H9 (cell line): Measurements from ENCODE around the gene TLR8. TPM values are rescaled to one million over a fixed set of nuclear protein-coding genes. Genes with fewer than 3 reads are reported as not detected.

Experiments used
- DNase-seq: peaks from one replicate; pipeline ENCODE4 v3.0.0-alpha.2; 2017
- H2AFZ ChIP-seq: one replicate; pipeline ENCODE4 v1.6.1; 2013; ENCODE audit warnings: mild to moderate bottlenecking, low read length, control low read depth, moderate library complexity
- H2AK5ac ChIP-seq: 2 replicates; pipeline ENCODE4 v1.6.1; 2013; ENCODE audit warnings: low read length, control low read depth, mixed read lengths; ENCODE audit not compliant: insufficient read length
- H2BK120ac ChIP-seq: one replicate; pipeline ENCODE4 v1.6.1; 2013; ENCODE audit warnings: low read depth, mild to moderate bottlenecking, low read length, control low read depth, inconsistent platforms; ENCODE audit not compliant: poor library complexity, severe bottlenecking
- H2BK12ac ChIP-seq: 2 replicates; pipeline ENCODE4 v1.6.1; 2013; ENCODE audit warnings: low read length, control low read depth, mixed read lengths, low read depth; ENCODE audit not compliant: insufficient read length
- H2BK15ac ChIP-seq: 2 replicates; pipeline ENCODE4 v1.6.1; 2013; ENCODE audit warnings: low read depth, low read length, control low read depth
- H2BK20ac ChIP-seq: one replicate; pipeline ENCODE4 v1.6.1; 2013; ENCODE audit warnings: low read depth, mild to moderate bottlenecking, low read length, control low read depth, inconsistent platforms; ENCODE audit not compliant: poor library complexity, severe bottlenecking
- H2BK5ac ChIP-seq: 2 replicates; pipeline ENCODE4 v1.6.1; 2013; ENCODE audit warnings: low read length, control low read depth, mixed read lengths; ENCODE audit not compliant: insufficient read length
- H3K14ac ChIP-seq: 2 replicates; pipeline ENCODE4 v1.6.1; 2013; ENCODE audit warnings: low read length, control low read depth; ENCODE audit not compliant: insufficient read depth
- H3K18ac ChIP-seq: 2 replicates; pipeline ENCODE4 v1.6.1; 2013; ENCODE audit warnings: low read depth, mild to moderate bottlenecking, mixed read lengths, low read length, control low read depth; ENCODE audit not compliant: insufficient read length
- H3K23ac ChIP-seq: 2 replicates; pipeline ENCODE4 v1.6.1; 2013; ENCODE audit warnings: low read length, control low read depth, mixed read lengths, low read depth; ENCODE audit not compliant: insufficient read length
- H3K23me2 ChIP-seq: 2 replicates; pipeline ENCODE4 v1.6.1; 2013; ENCODE audit warnings: low read depth, mild to moderate bottlenecking, mixed read lengths, low read length, control low read depth; ENCODE audit not compliant: insufficient read length, poor library complexity, severe bottlenecking
- H3K27ac ChIP-seq: 2 replicates; pipeline ENCODE4 v1.5.1; 2013; ENCODE audit warnings: low read length, control low read depth, mixed read lengths, low read depth; ENCODE audit not compliant: insufficient read length
- H3K27me3 ChIP-seq: 2 replicates; pipeline ENCODE4 v1.6.1; 2013; ENCODE audit warnings: low read length, control low read depth, inconsistent platforms; ENCODE audit not compliant: insufficient read depth
- H3K4ac ChIP-seq: 2 replicates; pipeline ENCODE4 v1.6.1; 2013; ENCODE audit warnings: low read depth, mild to moderate bottlenecking, control low read depth, inconsistent platforms, low read length, moderate library complexity
- H3K4me1 ChIP-seq: 2 replicates; pipeline ENCODE4 v1.6.1; 2013; ENCODE audit warnings: low read length, control low read depth, inconsistent platforms; ENCODE audit not compliant: insufficient read depth
- H3K4me2 ChIP-seq: 2 replicates; pipeline ENCODE4 v1.6.1; 2013; ENCODE audit warnings: low read length, control low read depth, mixed read lengths; ENCODE audit not compliant: insufficient read length, insufficient read depth
- H3K56ac ChIP-seq: 2 replicates; pipeline ENCODE4 v1.6.1; 2013; ENCODE audit warnings: low read depth, mild to moderate bottlenecking, mixed read lengths, low read length, control low read depth; ENCODE audit not compliant: insufficient read length
- H3K79me1 ChIP-seq: 2 replicates; pipeline ENCODE4 v1.6.1; 2013; ENCODE audit warnings: low read depth, mild to moderate bottlenecking, moderate library complexity, low read length, control low read depth, inconsistent platforms; ENCODE audit not compliant: insufficient read depth, poor library complexity, severe bottlenecking
- H3K79me2 ChIP-seq: 2 replicates; pipeline ENCODE4 v1.6.1; 2013; ENCODE audit warnings: low read length, control low read depth, inconsistent platforms; ENCODE audit not compliant: insufficient read depth
- H3K9ac ChIP-seq: 2 replicates; pipeline ENCODE4 v1.6.1; 2013; ENCODE audit warnings: low read length, control low read depth, mixed read lengths; ENCODE audit not compliant: insufficient read length; ENCODE audit errors: extremely low read depth
- H3K9me3 ChIP-seq: one replicate; pipeline ENCODE4 v1.6.1; 2013; ENCODE audit warnings: low read depth, low read length, inconsistent platforms; ENCODE audit not compliant: control insufficient read depth
- H3T11ph ChIP-seq: one replicate; pipeline ENCODE4 v1.6.1; 2013; ENCODE audit warnings: mild to moderate bottlenecking, low read length, control low read depth, inconsistent platforms
- H4K20me1 ChIP-seq: one replicate; pipeline ENCODE4 v1.6.1; 2013; ENCODE audit not compliant: control insufficient read depth, insufficient read length, insufficient read depth
- H4K5ac ChIP-seq: 2 replicates; pipeline ENCODE4 v1.6.1; 2013; ENCODE audit warnings: low read depth, mild to moderate bottlenecking, mixed read lengths, low read length, control low read depth; ENCODE audit not compliant: insufficient read length
- H4K8ac ChIP-seq: replicated peaks from 2 replicates; pipeline ENCODE4 v1.6.1; 2013; ENCODE audit warnings: low read length, control low read depth, mixed read lengths, low read depth; ENCODE audit not compliant: insufficient read length
- H4K91ac ChIP-seq: 2 replicates; pipeline ENCODE4 v1.6.1; 2013; ENCODE audit warnings: low read depth, mild to moderate bottlenecking, moderate library complexity, mixed read lengths, low read length, control low read depth; ENCODE audit not compliant: insufficient read length
- H3K27ac Mint-ChIP-seq, 3 experiments: 2 replicates in 2 of 3; 3 replicates in 1 of 3; pipeline ENCODE4 v1.8.0; 2020 to 2021; ENCODE audit warnings: mixed read lengths in 3 of 3, mild to moderate bottlenecking in 1 of 3, moderate library complexity in 1 of 3
- H3K27me3 Mint-ChIP-seq: 2 replicates; pipeline ENCODE4 v1.8.0; 2021; ENCODE audit warnings: low read depth, mild to moderate bottlenecking, moderate library complexity, mixed read lengths
- H3K36me3 Mint-ChIP-seq, 3 experiments: 2 replicates in 2 of 3; 3 replicates in 1 of 3; pipeline ENCODE4 v1.8.0; 2020 to 2021; ENCODE audit warnings: low read depth in 3 of 3, mixed read lengths in 3 of 3; ENCODE audit not compliant: insufficient read depth in 1 of 3
- H3K4me1 Mint-ChIP-seq, 2 experiments: 2 replicates each; pipeline ENCODE4 v1.8.0; 2020; ENCODE audit warnings: mixed read lengths in 2 of 2
- H3K4me3 Mint-ChIP-seq, 2 experiments: 2 replicates in 1 of 2; 3 replicates in 1 of 2; pipeline ENCODE4 v1.8.0; 2020 to 2021; ENCODE audit warnings: mild to moderate bottlenecking in 2 of 2, mixed read lengths in 2 of 2, moderate library complexity in 1 of 2
- H3K9me3 Mint-ChIP-seq, 2 experiments: 2 replicates in 1 of 2; 3 replicates in 1 of 2; pipeline ENCODE4 v1.8.0; 2020; ENCODE audit warnings: mild to moderate bottlenecking in 2 of 2, mixed read lengths in 2 of 2, moderate library complexity in 1 of 2
- CTCF ChIP-seq: fragments of 200-600 bp; sonication (generic); conservative IDR thresholded peaks from 3 replicates; pipeline ENCODE4 v1.8.0; 2021; ENCODE audit warnings: antibody characterized with exemption, mild to moderate bottlenecking
- WGBS: extraction: QIAGEN DNeasy Blood & Tissue Kit; methylation state at CpG from one replicate; pipeline ENCODE4 v1.1.7; 2013; ENCODE audit warnings: missing lambda C conversion rate, low lambda C conversion rate, mixed read lengths; ENCODE audit not compliant: insufficient read length; ENCODE audit errors: extremely low coverage; 5-methylcytosine and 5-hydroxymethylcytosine counted together
- total RNA-seq: library from RNA; stranded (reverse); gene quantifications from 2 replicates; pipeline ENCODE4 v1.2.1, GENCODE V29; 2021

TLR8 gene
- total RNA-seq, 1 experiment from 2014 or later: not detected

GRCh38 chrX:12932244-12932643, 25.8 kb downstream of the TLR8 start:
- H3K9me3 ChIP-seq: peaks cover 13% of the 10 kb centered on the region
- no peak overlapping the region for H2AFZ ChIP-seq
- H2BK15ac ChIP-seq: no peak overlapping the region
- H2BK20ac ChIP-seq: no peak overlapping the region
- H2BK120ac ChIP-seq: no peak overlapping the region
- no peak overlapping the region for H3K27ac ChIP-seq
- no peaks in the 10 kb centered on the region for H3K27me3 ChIP-seq
- no peaks in the 10 kb centered on the region for H4K20me1 ChIP-seq
- no peaks in the 10 kb centered on the region for H3K79me2 ChIP-seq
- no peak overlapping the region for H4K91ac ChIP-seq
- no peak overlapping the region for H2BK5ac ChIP-seq
- no peaks in the 10 kb centered on the region for H3K23me2 ChIP-seq
- Mint-ChIP-seq H3K4me3 (no peak overlapping the region), H3K27ac (no peak overlapping the region), H3K36me3 (peaks cover 8 to 20% (median 18%) of the 10 kb centered on the region in 3 experiments), H3K4me1 (no peaks in the 10 kb centered on the region), H3K27me3 (no peaks in the 10 kb centered on the region), H3K9me3 (peaks cover 73 to 77% of the 10 kb centered on the region in 2 experiments)
- no peak for DNase-seq
- no peak overlapping the region for H2BK12ac ChIP-seq
- no peak overlapping the region for H4K8ac ChIP-seq
- H2AK5ac ChIP-seq: no peak overlapping the region
- TF ChIP-seq CTCF: no peak
- H3K23ac ChIP-seq: no peak overlapping the region
- no peaks in the 10 kb centered on the region for H3K79me1 ChIP-seq
- no peak overlapping the region for H3K18ac ChIP-seq
- no peak overlapping the region for H3T11ph ChIP-seq
- H3K4me1 ChIP-seq: no peaks in the 10 kb centered on the region
- WGBS: no CpG with 5 or more reads among the region's 1 CpG
- H4K5ac ChIP-seq: no peak overlapping the region
- H3K14ac ChIP-seq: no peak overlapping the region
- H3K4me2 ChIP-seq: no peak overlapping the region
- H3K56ac ChIP-seq: no peak overlapping the region
- no peak overlapping the region for H3K9ac ChIP-seq
- no peak overlapping the region for H3K4ac ChIP-seq
